Thyroid gland (tissue), 4 donors: ENCODE data around the gene DCAF6.

Source experiments
- POLR2A ChIP-seq, 2 donors: fragments of 450-650 bp; IDR thresholded peaks; one replicate each; pipeline ENCODE4 v1.6.1; 2017; ENCODE audit warnings: antibody characterized with exemption in 2 of 2, mild to moderate bottlenecking in 2 of 2, moderate library complexity in 1 of 2
- TF ChIP-seq, protein P1 (sequence below), 6 experiments: fragments of 200-600 bp in 3 of 6; fragments of 450-650 bp in 3 of 6; sonication (generic) in 3 of 6; IDR thresholded peaks; one replicate each; pipeline ENCODE4 v1.5.1; 2016 to 2019; ENCODE audit warnings: antibody characterized with exemption in 6 of 6, mild to moderate bottlenecking in 2 of 6, inconsistent platforms in 1 of 6, moderate library complexity in 1 of 6

DNA sequence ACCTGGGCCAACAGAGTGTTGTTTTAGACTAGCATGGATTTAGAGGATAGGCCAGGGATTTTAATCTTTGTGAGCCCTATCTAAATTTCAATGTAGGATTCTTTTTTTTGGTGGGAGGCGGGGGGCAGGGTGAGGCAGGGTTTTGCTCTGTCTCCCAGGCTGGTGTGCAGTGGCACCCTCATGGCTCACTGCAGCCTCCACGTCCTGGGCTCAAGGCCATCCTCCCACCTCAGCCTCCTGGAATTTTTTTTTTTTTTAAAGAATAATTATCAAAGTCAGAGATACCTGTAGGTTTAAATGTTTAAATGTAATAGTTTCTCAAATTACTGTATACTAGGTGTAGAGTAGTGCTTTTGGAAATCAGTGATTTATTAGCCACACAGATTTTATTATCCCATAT is 3.8 kb downstream of the DCAF6 start:
- TF ChIP-seq, protein P1, sequence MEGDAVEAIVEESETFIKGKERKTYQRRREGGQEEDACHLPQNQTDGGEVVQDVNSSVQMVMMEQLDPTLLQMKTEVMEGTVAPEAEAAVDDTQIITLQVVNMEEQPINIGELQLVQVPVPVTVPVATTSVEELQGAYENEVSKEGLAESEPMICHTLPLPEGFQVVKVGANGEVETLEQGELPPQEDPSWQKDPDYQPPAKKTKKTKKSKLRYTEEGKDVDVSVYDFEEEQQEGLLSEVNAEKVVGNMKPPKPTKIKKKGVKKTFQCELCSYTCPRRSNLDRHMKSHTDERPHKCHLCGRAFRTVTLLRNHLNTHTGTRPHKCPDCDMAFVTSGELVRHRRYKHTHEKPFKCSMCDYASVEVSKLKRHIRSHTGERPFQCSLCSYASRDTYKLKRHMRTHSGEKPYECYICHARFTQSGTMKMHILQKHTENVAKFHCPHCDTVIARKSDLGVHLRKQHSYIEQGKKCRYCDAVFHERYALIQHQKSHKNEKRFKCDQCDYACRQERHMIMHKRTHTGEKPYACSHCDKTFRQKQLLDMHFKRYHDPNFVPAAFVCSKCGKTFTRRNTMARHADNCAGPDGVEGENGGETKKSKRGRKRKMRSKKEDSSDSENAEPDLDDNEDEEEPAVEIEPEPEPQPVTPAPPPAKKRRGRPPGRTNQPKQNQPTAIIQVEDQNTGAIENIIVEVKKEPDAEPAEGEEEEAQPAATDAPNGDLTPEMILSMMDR (IDR thresholded peaks at IDR 0.05) = no peak
- no peak for TF ChIP-seq POLR2A (IDR thresholded peaks at IDR 0.05)
